Coronary artery (tissue), 2 donors: ENCODE measurements around the gene NALCN.

Experiments used
- DNase-seq: peaks from one replicate; pipeline ENCODE4 v3.0.0-alpha.2; 2017; ENCODE audit warnings: low spot score
- H3K27ac ChIP-seq, 2 donors: fragments of 200-600 bp; sonication (generic); one replicate each; pipeline ENCODE4 v1.5.1; 2016 to 2019
- H3K4me3 ChIP-seq: fragments of 200-600 bp; sonication (generic); 2 replicates; pipeline ENCODE4 v1.5.1; 2016; ENCODE audit warnings: mild to moderate bottlenecking, moderate library complexity
- CTCF ChIP-seq: fragments of 200-600 bp; sonication (generic); IDR thresholded peaks from one replicate; pipeline ENCODE4 v1.5.1; 2019; ENCODE audit warnings: antibody characterized with exemption

NALCN gene

GRCh38 chr13:101433895-101434294 lies 17.6 kb upstream of the NALCN start:
- no peak overlapping the region for H3K4me3 ChIP-seq
- TF ChIP-seq CTCF, result no peak
- no peak for DNase-seq
- no peak overlapping the region for H3K27ac ChIP-seq

GRCh38 chr13:101429733-101430132 lies 13.4 kb upstream of the NALCN start:
- Histone ChIP-seq H3K27ac (no peak overlapping the region), H3K4me3 (no peak overlapping the region)
- TF ChIP-seq CTCF, result no peak
- DNase-seq, result no peak

GRCh38 chr13:101425623-101426022 lies 9.3 kb upstream of the NALCN start:
- TF ChIP-seq CTCF, result no peak
- DNase-seq, result no peak
- Histone ChIP-seq H3K27ac (no peak overlapping the region), H3K4me3 (no peak overlapping the region)

GRCh38 chr13:101425156-101425471 lies 8.8 kb upstream of the NALCN start:
- no peak for DNase-seq
- Histone ChIP-seq H3K27ac (peak overlapping the region in 1 of 2 donors; percentile 39), H3K4me3 (no peak overlapping the region)
- no peak for TF ChIP-seq CTCF

- no peak for DNase-seq
- H3K27ac ChIP-seq, result peak overlapping the region in 1 of 2 donors; percentile 39
- H3K4me3 ChIP-seq, result no peak overlapping the region
- TF ChIP-seq CTCF, result no peak
These were observed 8.3 kb upstream of the NALCN start for GRCh38 chr13:101424381-101425155.

GRCh38 chr13:101423872-101424271 lies 7.6 kb upstream of the NALCN start:
- no peak for TF ChIP-seq CTCF
- peak overlapping the region in 1 of 2 donors; percentile 16 for H3K27ac ChIP-seq
- DNase-seq, result no peak
- H3K4me3 ChIP-seq, result no peak overlapping the region

- no peak for TF ChIP-seq CTCF
- Histone ChIP-seq H3K27ac (no peak overlapping the region), H3K4me3 (no peak overlapping the region)
- DNase-seq, result no peak
These were observed 1.2 kb upstream of the NALCN start for GRCh38 chr13:101417501-101417900.
